IPS-20b (cell line): ENCODE results near the gene HTR1E.
"Not testable (repeated sequence)": the region's sequence is repeated elsewhere in the genome, so short reads cannot be mapped to it uniquely, and the experiment has no call there.

Source experiments
- H3K27ac ChIP-seq: one replicate; pipeline ENCODE4 v1.5.1; 2013; ENCODE audit warnings: low read length
- H3K27me3 ChIP-seq: 2 replicates; pipeline ENCODE4 v1.6.1; 2013; ENCODE audit warnings: mild to moderate bottlenecking, low read length, inconsistent platforms; ENCODE audit not compliant: insufficient read depth
- H3K36me3 ChIP-seq: 2 replicates; pipeline ENCODE4 v1.6.1; 2013; ENCODE audit warnings: low read depth, mild to moderate bottlenecking, inconsistent platforms, low read length, moderate library complexity; ENCODE audit not compliant: insufficient read depth
- H3K4me1 ChIP-seq: 2 replicates; pipeline ENCODE4 v1.6.1; 2013; ENCODE audit warnings: mild to moderate bottlenecking, control low read depth, inconsistent platforms, low read length, moderate library complexity; ENCODE audit not compliant: insufficient read depth
- H3K4me3 ChIP-seq: 2 replicates; pipeline ENCODE4 v1.5.1; 2013; ENCODE audit warnings: mild to moderate bottlenecking, low read length, inconsistent platforms
- H3K9ac ChIP-seq: 2 replicates; pipeline ENCODE4 v1.6.1; 2013; ENCODE audit warnings: low read depth, mild to moderate bottlenecking, inconsistent platforms, low read length, moderate library complexity
- H3K9me3 ChIP-seq: 2 replicates; pipeline ENCODE4 v1.6.1; 2013; ENCODE audit warnings: mild to moderate bottlenecking, low read depth, low read length, inconsistent platforms; ENCODE audit not compliant: insufficient read depth

The HTR1E gene

GRCh38 chr6:86978251-86978650 lies 40.9 kb downstream of the HTR1E start:
- Histone ChIP-seq H3K4me3 (no peak overlapping the region), H3K4me1 (peaks cover 6% of the 10 kb centered on the region; the same call in 1 of the 2 replicates), H3K9ac (no peak overlapping the region), H3K27ac (no peak overlapping the region), H3K27me3 (no peaks in the 10 kb centered on the region), H3K9me3 (no peaks in the 10 kb centered on the region), H3K36me3 (no peaks in the 10 kb centered on the region)

- no peak overlapping the region for H3K27ac ChIP-seq
- peaks cover 22% of the 10 kb centered on the region for H3K9me3 ChIP-seq
Observed at GRCh38 chr6:87001494-87001893, 64.2 kb downstream of the HTR1E start.

GRCh38 chr6:87002391-87002790 lies 65.1 kb downstream of the HTR1E start:
- H3K4me3 ChIP-seq, H3K27ac ChIP-seq, H3K9ac ChIP-seq, H3K4me1 ChIP-seq, H3K36me3 ChIP-seq, H3K27me3 ChIP-seq: not testable (repeated sequence)
- H3K9me3 ChIP-seq = peaks cover 24% of the 10 kb centered on the region

More at GRCh38 chr6:87001494-87001893, 64.2 kb downstream of the HTR1E start:
- Histone ChIP-seq H3K36me3 (no peaks in the 10 kb centered on the region), H3K9ac (no peak overlapping the region), H3K4me1 (no peaks in the 10 kb centered on the region), H3K27me3 (no peaks in the 10 kb centered on the region), H3K4me3 (no peak overlapping the region)

DNA sequence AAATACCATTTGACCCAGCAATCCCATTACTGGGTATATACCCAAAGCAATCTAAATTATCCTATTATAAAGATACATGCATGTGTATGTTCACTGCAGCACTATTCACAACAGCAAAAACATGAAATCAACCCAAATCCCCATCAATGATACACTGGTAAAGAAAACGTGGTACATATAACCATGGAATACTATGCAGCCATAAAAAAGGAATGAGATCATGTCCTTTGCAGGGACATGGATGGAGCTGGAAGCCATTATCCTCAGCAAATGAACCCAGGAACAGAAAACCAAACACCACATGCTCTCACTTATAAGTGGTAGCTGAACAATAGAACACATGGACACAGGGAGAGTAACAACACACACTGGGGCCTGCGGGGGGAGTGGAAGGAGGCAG lies 69.2 kb downstream of the HTR1E start:
- H3K9me3 ChIP-seq = peaks cover 22% of the 10 kb centered on the region
- H3K9ac ChIP-seq, H3K4me1 ChIP-seq, H3K4me3 ChIP-seq, H3K27ac ChIP-seq, H3K27me3 ChIP-seq, H3K36me3 ChIP-seq: not testable (repeated sequence)

GRCh38 chr6:87009581-87009980 lies 72.3 kb downstream of the HTR1E start:
- H3K4me3 ChIP-seq, H3K9ac ChIP-seq, H3K27me3 ChIP-seq, H3K4me1 ChIP-seq, H3K36me3 ChIP-seq, H3K27ac ChIP-seq: not testable (repeated sequence)
- peaks cover 10% of the 10 kb centered on the region for H3K9me3 ChIP-seq

- Histone ChIP-seq H3K27me3 (no peaks in the 10 kb centered on the region), H3K36me3 (no peaks in the 10 kb centered on the region), H3K9ac (no peak overlapping the region), H3K4me3 (no peak overlapping the region), H3K27ac (no peak overlapping the region), H3K4me1 (no peaks in the 10 kb centered on the region), H3K9me3 (peaks cover 7% of the 10 kb centered on the region)
Observed at GRCh38 chr6:87012035-87012434, 74.7 kb downstream of the HTR1E start.

GRCh38 chr6:87012743-87013142 lies 75.4 kb downstream of the HTR1E start:
- Histone ChIP-seq H3K36me3 (no peaks in the 10 kb centered on the region), H3K27me3 (no peaks in the 10 kb centered on the region), H3K9me3 (peaks cover 7% of the 10 kb centered on the region), H3K27ac (no peak overlapping the region), H3K9ac (no peak overlapping the region), H3K4me1 (no peaks in the 10 kb centered on the region), H3K4me3 (no peak overlapping the region)

- H3K9me3 ChIP-seq = no peaks in the 10 kb centered on the region
- no peaks in the 10 kb centered on the region for H3K4me1 ChIP-seq
- H3K9ac ChIP-seq = no peak overlapping the region
- no peak overlapping the region for H3K27ac ChIP-seq
- H3K27me3 ChIP-seq = no peaks in the 10 kb centered on the region
- no peaks in the 10 kb centered on the region for H3K36me3 ChIP-seq
- no peak overlapping the region for H3K4me3 ChIP-seq
Observed at GRCh38 chr6:87016772-87017171, 79.4 kb downstream of the HTR1E start.

GRCh38 chr6:87027021-87027420 lies 89.7 kb downstream of the HTR1E start:
- no peaks in the 10 kb centered on the region for H3K27me3 ChIP-seq
- no peak overlapping the region for H3K4me3 ChIP-seq
- no peaks in the 10 kb centered on the region for H3K9me3 ChIP-seq
- no peaks in the 10 kb centered on the region for H3K36me3 ChIP-seq
- H3K27ac ChIP-seq = no peak overlapping the region
- no peak overlapping the region for H3K9ac ChIP-seq
- no peaks in the 10 kb centered on the region for H3K4me1 ChIP-seq

DNA sequence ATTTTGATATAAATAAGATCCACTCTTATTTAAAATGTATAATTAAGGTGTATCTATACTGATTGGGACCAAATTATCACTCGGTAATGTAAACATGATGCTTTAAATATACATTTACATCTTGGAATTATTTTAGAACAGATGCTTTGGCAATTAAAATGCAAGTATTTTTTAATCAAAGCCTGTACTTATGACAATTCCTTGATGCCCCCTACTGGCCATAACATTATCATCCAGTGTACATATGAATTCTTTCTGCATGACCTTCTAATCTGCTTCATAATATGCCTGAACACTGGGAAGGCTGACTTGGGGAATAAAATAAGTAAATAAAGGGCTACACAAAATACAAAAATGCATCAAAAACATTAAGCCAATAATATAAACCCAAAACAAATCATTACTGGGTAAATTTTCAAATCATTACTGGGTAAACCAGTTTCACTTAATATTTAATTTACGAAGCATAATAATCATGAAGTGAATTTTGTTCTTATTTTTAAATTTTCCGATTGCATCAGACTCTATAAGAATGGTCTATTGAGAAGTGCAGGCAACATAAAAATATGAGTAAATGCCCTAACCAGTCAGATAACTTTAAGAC lies 92.5 kb downstream of the HTR1E start:
- no peak overlapping the region for H3K9ac ChIP-seq
- no peaks in the 10 kb centered on the region; the same call in 1 of the 2 replicates for H3K9me3 ChIP-seq
- H3K4me3 ChIP-seq = no peak overlapping the region
- no peaks in the 10 kb centered on the region for H3K36me3 ChIP-seq
- no peak overlapping the region for H3K27ac ChIP-seq
- no peaks in the 10 kb centered on the region for H3K4me1 ChIP-seq
- H3K27me3 ChIP-seq = no peaks in the 10 kb centered on the region

GRCh38 chr6:87040729-87041128 lies 103.4 kb downstream of the HTR1E start:
- Histone ChIP-seq H3K4me1 (no peaks in the 10 kb centered on the region), H3K9ac (no peak overlapping the region), H3K27me3 (no peaks in the 10 kb centered on the region), H3K36me3 (no peaks in the 10 kb centered on the region), H3K4me3 (no peak overlapping the region), H3K9me3 (no peaks in the 10 kb centered on the region), H3K27ac (no peak overlapping the region)

GRCh38 chr6:87045521-87046075 lies 108.3 kb downstream of the HTR1E start:
- no peak overlapping the region for H3K9ac ChIP-seq
- no peaks in the 10 kb centered on the region for H3K27me3 ChIP-seq
- H3K4me1 ChIP-seq = no peaks in the 10 kb centered on the region
- H3K9me3 ChIP-seq = no peaks in the 10 kb centered on the region
- H3K4me3 ChIP-seq = no peak overlapping the region
- no peak overlapping the region for H3K27ac ChIP-seq
- no peaks in the 10 kb centered on the region for H3K36me3 ChIP-seq
